LNCaP clone FGC (cell line): Measurements from ENCODE around the gene CELF4.

ENCODE experiments used
- DNase-seq: peaks from one replicate; pipeline ENCODE4 v3.0.0-alpha.2; 2011; ENCODE audit warnings: low read depth
- H3K4me3 ChIP-seq: 2 replicates; pipeline ENCODE4 v1.5.1; 2011; ENCODE audit warnings: mild to moderate bottlenecking, low read depth, low read length, control low read depth
- CTCF ChIP-seq: IDR thresholded peaks from 2 replicates; pipeline ENCODE4 v1.5.1; 2012; ENCODE audit warnings: mild to moderate bottlenecking; ENCODE audit not compliant: control insufficient read depth, insufficient read depth; ENCODE audit errors: extremely low read depth

Gene CELF4

GRCh38 chr18:37334631-37335408 lies 230.8 kb downstream of the CELF4 start:
- no peak for DNase-seq
- no peak overlapping the region for H3K4me3 ChIP-seq
- no peak for TF ChIP-seq CTCF

GRCh38 chr18:37332628-37333420 lies 232.8 kb downstream of the CELF4 start:
- no peak for DNase-seq
- no peak for TF ChIP-seq CTCF
- H3K4me3 ChIP-seq, result no peak overlapping the region

- H3K4me3 ChIP-seq, result no peak overlapping the region
- TF ChIP-seq CTCF, result no peak
- no peak for DNase-seq
These were observed 233.4 kb downstream of the CELF4 start for GRCh38 chr18:37332219-37332618.

- no peak overlapping the region for H3K4me3 ChIP-seq
- TF ChIP-seq CTCF, result no peak
- DNase-seq, result no peak
These were observed 235.4 kb downstream of the CELF4 start for GRCh38 chr18:37330173-37330572.

- no peak overlapping the region for H3K4me3 ChIP-seq
- no peak for TF ChIP-seq CTCF
- DNase-seq, result no peak
These were observed 236.5 kb downstream of the CELF4 start for GRCh38 chr18:37328946-37329719.

GRCh38 chr18:37327063-37327577 lies 238.5 kb downstream of the CELF4 start:
- TF ChIP-seq CTCF, result no peak
- H3K4me3 ChIP-seq, result no peak overlapping the region
- no peak for DNase-seq
